ENCODE data around the gene SBNO1.

The SBNO1 gene

GRCh38 chr12:123399255-123399617 lies 34.6 kb upstream of the SBNO1 start:
- Histone ChIP-seq H3K14ac (ENCODE audit: low read length) (no peak overlapping the region), H4K8ac (ENCODE audit: low read depth, low read length) (no peak overlapping the region), H2BK12ac (ENCODE audit: low read length) (no peak overlapping the region), H2AFZ (ENCODE audit: insufficient read depth, low read length, poor library complexity) (no peak overlapping the region), H3K18ac (ENCODE audit: low read length) (no peak overlapping the region), H3K9ac (ENCODE audit: low read length) (no peak overlapping the region), H3K79me2 (ENCODE audit: control insufficient read depth, insufficient read depth, low read length, poor library complexity) (no peaks in the 10 kb centered on the region), H3K79me1 (ENCODE audit: low read length) (no peaks in the 10 kb centered on the region), H3K9me3 (ENCODE audit: insufficient read depth, low read depth, low read length) (no peaks in the 10 kb centered on the region), H3K4me1 (ENCODE audit: control insufficient read depth in 1 of 2, insufficient read depth in 2 of 2, low read length in 2 of 2) (no peaks in the 10 kb centered on the region), H3K4ac (ENCODE audit: low read depth, low read length) (no peak overlapping the region), H3K36me3 (ENCODE audit: control insufficient read depth in 1 of 2, insufficient read depth in 2 of 2, low read length in 2 of 2) (peaks cover 72 to 74% of the 10 kb centered on the region in 2 experiments), H2AK5ac (ENCODE audit: low read length) (no peak overlapping the region), H3K4me3 (ENCODE audit: low read depth, low read length) (no peak overlapping the region), H3K23ac (ENCODE audit: low read length) (no peak overlapping the region), H4K12ac (ENCODE audit: low read depth, low read length) (no peak overlapping the region), H3K27me3 (ENCODE audit: insufficient read depth, low read length) (no peaks in the 10 kb centered on the region), H2BK120ac (ENCODE audit: insufficient read depth, low read length, poor library complexity) (no peak overlapping the region), H3K27ac (ENCODE audit: low read depth, low read length) (no peak overlapping the region), H4K91ac (ENCODE audit: low read depth, low read length) (no peak overlapping the region), H3K4me2 (ENCODE audit: low read length) (no peak overlapping the region), H2BK5ac (ENCODE audit: low read depth, low read length, poor library complexity) (no peak overlapping the region)
- DNase-seq, result no peak
- WGBS (ENCODE audit: extremely low coverage, insufficient coverage, insufficient read length), result no CpG with 5 or more reads among the region's 6 CpGs

DNA sequence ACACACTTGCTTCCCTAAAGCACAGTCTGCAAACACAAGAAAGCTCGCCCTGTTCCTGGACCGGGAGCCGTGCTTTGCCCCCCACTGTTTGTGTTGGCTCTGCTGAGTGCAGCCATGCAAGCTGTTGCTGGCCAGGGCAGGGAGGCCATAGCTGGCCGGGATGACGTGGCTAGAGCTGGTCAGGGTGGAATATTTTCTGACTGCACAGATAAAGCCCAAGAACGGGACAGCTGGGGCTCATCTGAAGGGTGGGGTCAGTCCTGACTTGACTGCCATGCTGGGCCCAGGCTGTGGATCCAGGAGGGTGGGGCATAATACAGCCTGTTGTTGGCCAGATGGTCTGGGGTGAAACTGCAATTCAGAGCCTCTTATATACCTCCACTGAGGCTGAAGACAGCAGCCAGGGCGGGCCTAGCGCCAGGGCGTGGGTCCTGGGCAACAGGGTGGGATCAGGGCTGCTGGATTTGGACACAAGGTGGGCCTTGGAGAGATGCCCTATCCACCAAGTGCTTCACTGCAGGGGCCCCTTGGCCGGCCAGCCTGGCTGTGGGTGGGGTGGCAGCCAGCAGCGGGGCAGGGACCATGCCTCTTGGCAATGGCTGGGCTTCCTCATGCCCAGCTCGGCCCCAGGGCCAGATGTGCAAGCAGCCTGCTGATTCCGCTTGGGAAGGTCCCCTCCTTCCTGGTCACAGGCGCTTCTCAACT lies 34.1 kb upstream of the SBNO1 start:
- H2BK120ac ChIP-seq (ENCODE audit: insufficient read depth, low read length, poor library complexity), result no peak overlapping the region
- peak overlapping the region; percentile 8 for H3K4ac ChIP-seq (ENCODE audit: low read depth, low read length)
- H2AFZ ChIP-seq (ENCODE audit: insufficient read depth, low read length, poor library complexity), result no peak overlapping the region
- DNase-seq, result no peak
- H3K79me1 ChIP-seq (ENCODE audit: low read length), result no peaks in the 10 kb centered on the region
- H3K9me3 ChIP-seq (ENCODE audit: insufficient read depth, low read depth, low read length), result no peaks in the 10 kb centered on the region
- no peak overlapping the region for H3K14ac ChIP-seq (ENCODE audit: low read length)
- H3K23ac ChIP-seq (ENCODE audit: low read length), result no peak overlapping the region
- H3K4me2 ChIP-seq (ENCODE audit: low read length), result no peak overlapping the region
- no peak overlapping the region for H3K9ac ChIP-seq (ENCODE audit: low read length)
- peak overlapping the region; percentile 25 for H3K18ac ChIP-seq (ENCODE audit: low read length)
- no peaks in the 10 kb centered on the region for H3K79me2 ChIP-seq (ENCODE audit: control insufficient read depth, insufficient read depth, low read length, poor library complexity)
- H2BK5ac ChIP-seq (ENCODE audit: low read depth, low read length, poor library complexity), result no peak overlapping the region
- H3K27me3 ChIP-seq (ENCODE audit: insufficient read depth, low read length), result no peaks in the 10 kb centered on the region
- no peak overlapping the region for H3K4me3 ChIP-seq (ENCODE audit: low read depth, low read length)
- no peak overlapping the region for H4K12ac ChIP-seq (ENCODE audit: low read depth, low read length)
- H2BK12ac ChIP-seq (ENCODE audit: low read length), result no peak overlapping the region
- WGBS (ENCODE audit: extremely low coverage, insufficient coverage, insufficient read length), result no CpG with 5 or more reads among the region's 14 CpGs
- H3K4me1 ChIP-seq (ENCODE audit: control insufficient read depth in 1 of 2, insufficient read depth in 2 of 2, low read length in 2 of 2), result no peaks in the 10 kb centered on the region
- H4K8ac ChIP-seq (ENCODE audit: low read depth, low read length), result no peak overlapping the region
- no peak overlapping the region for H3K27ac ChIP-seq (ENCODE audit: low read depth, low read length)
- H4K91ac ChIP-seq (ENCODE audit: low read depth, low read length), result no peak overlapping the region
- H2AK5ac ChIP-seq (ENCODE audit: low read length), result no peak overlapping the region
- H3K36me3 ChIP-seq (ENCODE audit: control insufficient read depth in 1 of 2, insufficient read depth in 2 of 2, low read length in 2 of 2), result peaks cover 67 to 69% of the 10 kb centered on the region in 2 experiments

GRCh38 chr12:123398177-123398549 lies 33.5 kb upstream of the SBNO1 start:
- Histone ChIP-seq H3K9ac (ENCODE audit: low read length) (no peak overlapping the region), H3K4me2 (ENCODE audit: low read length) (no peak overlapping the region), H4K12ac (ENCODE audit: low read depth, low read length) (no peak overlapping the region), H3K23ac (ENCODE audit: low read length) (no peak overlapping the region), H3K18ac (ENCODE audit: low read length) (peak overlapping the region; percentile 25), H2AK5ac (ENCODE audit: low read length) (no peak overlapping the region), H3K36me3 (ENCODE audit: control insufficient read depth in 1 of 2, insufficient read depth in 2 of 2, low read length in 2 of 2) (peaks cover 65 to 68% of the 10 kb centered on the region in 2 experiments), H3K9me3 (ENCODE audit: insufficient read depth, low read depth, low read length) (no peaks in the 10 kb centered on the region), H3K27me3 (ENCODE audit: insufficient read depth, low read length) (no peaks in the 10 kb centered on the region), H2AFZ (ENCODE audit: insufficient read depth, low read length, poor library complexity) (no peak overlapping the region), H4K91ac (ENCODE audit: low read depth, low read length) (no peak overlapping the region), H3K27ac (ENCODE audit: low read depth, low read length) (no peak overlapping the region), H3K14ac (ENCODE audit: low read length) (no peak overlapping the region), H3K4me3 (ENCODE audit: low read depth, low read length) (no peak overlapping the region), H2BK12ac (ENCODE audit: low read length) (no peak overlapping the region), H2BK5ac (ENCODE audit: low read depth, low read length, poor library complexity) (no peak overlapping the region), H2BK120ac (ENCODE audit: insufficient read depth, low read length, poor library complexity) (no peak overlapping the region), H3K4ac (ENCODE audit: low read depth, low read length) (peak overlapping the region; percentile 8), H3K4me1 (ENCODE audit: control insufficient read depth in 1 of 2, insufficient read depth in 2 of 2, low read length in 2 of 2) (no peaks in the 10 kb centered on the region), H4K8ac (ENCODE audit: low read depth, low read length) (no peak overlapping the region), H3K79me2 (ENCODE audit: control insufficient read depth, insufficient read depth, low read length, poor library complexity) (no peaks in the 10 kb centered on the region), H3K79me1 (ENCODE audit: low read length) (no peaks in the 10 kb centered on the region)
- DNase-seq, result no peak
- WGBS (ENCODE audit: extremely low coverage, insufficient coverage, insufficient read length), result no CpG with 5 or more reads among the region's 10 CpGs

DNA sequence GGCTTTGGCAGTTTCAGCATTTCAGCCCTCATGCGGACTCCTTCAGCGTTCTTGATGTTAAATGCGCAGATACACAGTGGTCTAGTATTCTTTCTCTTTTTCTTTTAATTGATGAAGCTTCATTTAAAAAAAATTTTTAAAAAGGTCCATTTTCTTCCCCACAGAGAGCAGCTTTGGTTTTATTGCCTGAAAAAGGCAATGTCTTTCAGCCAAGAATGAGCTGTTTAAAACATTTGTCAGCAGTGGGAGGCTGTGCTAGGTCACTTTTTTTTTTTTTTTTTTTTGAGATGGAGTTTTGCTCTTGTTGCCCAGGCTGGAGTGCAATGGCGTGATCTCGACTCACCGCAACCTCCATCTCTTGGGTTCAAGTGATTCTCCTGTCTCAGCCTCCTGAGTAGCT lies 32.8 kb upstream of the SBNO1 start:
- H3K9ac ChIP-seq (ENCODE audit: low read length), result no peak overlapping the region
- H3K18ac ChIP-seq (ENCODE audit: low read length), result no peak overlapping the region
- WGBS (ENCODE audit: extremely low coverage, insufficient coverage, insufficient read length), result no CpG with 5 or more reads among the region's 6 CpGs

More for the DNA sequence above, 32.8 kb upstream of the SBNO1 start:
- Histone ChIP-seq H4K12ac (ENCODE audit: low read depth, low read length) (no peak overlapping the region), H3K27ac (ENCODE audit: low read depth, low read length) (no peak overlapping the region), H3K4ac (ENCODE audit: low read depth, low read length) (peak overlapping the region; percentile 0), H3K14ac (ENCODE audit: low read length) (no peak overlapping the region), H2BK5ac (ENCODE audit: low read depth, low read length, poor library complexity) (no peak overlapping the region), H3K27me3 (ENCODE audit: insufficient read depth, low read length) (no peaks in the 10 kb centered on the region), H2BK120ac (ENCODE audit: insufficient read depth, low read length, poor library complexity) (no peak overlapping the region), H4K91ac (ENCODE audit: low read depth, low read length) (no peak overlapping the region), H4K8ac (ENCODE audit: low read depth, low read length) (no peak overlapping the region), H3K79me2 (ENCODE audit: control insufficient read depth, insufficient read depth, low read length, poor library complexity) (no peaks in the 10 kb centered on the region), H2AK5ac (ENCODE audit: low read length) (no peak overlapping the region), H3K9me3 (ENCODE audit: insufficient read depth, low read depth, low read length) (no peaks in the 10 kb centered on the region), H2AFZ (ENCODE audit: insufficient read depth, low read length, poor library complexity) (no peak overlapping the region), H3K79me1 (ENCODE audit: low read length) (no peaks in the 10 kb centered on the region), H3K4me3 (ENCODE audit: low read depth, low read length) (no peak overlapping the region), H3K4me1 (ENCODE audit: control insufficient read depth in 1 of 2, insufficient read depth in 2 of 2, low read length in 2 of 2) (no peaks in the 10 kb centered on the region), H3K36me3 (ENCODE audit: control insufficient read depth in 1 of 2, insufficient read depth in 2 of 2, low read length in 2 of 2) (peaks cover 62 to 64% of the 10 kb centered on the region in 2 experiments), H3K4me2 (ENCODE audit: low read length) (no peak overlapping the region), H2BK12ac (ENCODE audit: low read length) (no peak overlapping the region), H3K23ac (ENCODE audit: low read length) (no peak overlapping the region)
- DNase-seq, result no peak
